VCaP (cell line): ENCODE data around the gene FAM229A.

Experiments
- H3K27ac ChIP-seq: fragments of 450-650 bp; 2 replicates; pipeline ENCODE4 v1.5.1; 2017
- CTCF ChIP-seq: fragments of 450-650 bp; conservative IDR thresholded peaks from 2 replicates; pipeline ENCODE4 v1.5.1; 2017; ENCODE audit warnings: mild to moderate bottlenecking, moderate library complexity

The FAM229A gene

GRCh38 chr1:32332290-32333079 lies 29.8 kb downstream of the FAM229A start:
- peak overlapping the region; percentile 92 for H3K27ac ChIP-seq
- TF ChIP-seq CTCF, result no peak

GRCh38 chr1:32331549-32331948 lies 30.7 kb downstream of the FAM229A start:
- TF ChIP-seq CTCF, result no peak
- peak overlapping the region; percentile 92 for H3K27ac ChIP-seq

GRCh38 chr1:32330558-32331151 lies 31.6 kb downstream of the FAM229A start:
- no peak for TF ChIP-seq CTCF
- H3K27ac ChIP-seq, result no peak overlapping the region

- no peak for TF ChIP-seq CTCF
- H3K27ac ChIP-seq, result no peak overlapping the region
Measured at GRCh38 chr1:32329931-32330466, 32.3 kb downstream of the FAM229A start.

GRCh38 chr1:32327204-32327603 lies 35.1 kb downstream of the FAM229A start:
- no peak overlapping the region for H3K27ac ChIP-seq
- no peak for TF ChIP-seq CTCF

- TF ChIP-seq CTCF, result no peak
- H3K27ac ChIP-seq, result peak overlapping the region; percentile 100
Measured at GRCh38 chr1:32321712-32322291, 40.5 kb downstream of the FAM229A start.

- TF ChIP-seq CTCF, result no peak
- peak overlapping the region; percentile 100 for H3K27ac ChIP-seq
Measured at GRCh38 chr1:32318127-32318869, 44.0 kb downstream of the FAM229A start.
